Smooth muscle cell (in vitro differentiated cells): ENCODE results near the gene SERPINE1. TPM values are rescaled to one million over a fixed set of nuclear protein-coding genes. Genes with fewer than 3 reads are reported as not detected.

Experiments
- DNase-seq: peaks from one replicate; lab custom pipeline; 2025; ENCODE audit not compliant: unreplicated experiment; lab: John Stamatoyannopoulos, UW
- H2AFZ ChIP-seq: fragments of 200-600 bp; sonication (generic); 2 replicates; pipeline ENCODE4 v1.6.0; 2016; ENCODE audit warnings: antibody characterized with exemption, low read depth, mild to moderate bottlenecking
- H3F3A ChIP-seq: fragments of 200-600 bp; sonication (generic); 2 replicates; pipeline ENCODE4 v1.6.0; 2017; ENCODE audit warnings: antibody characterized with exemption, low read depth
- H3K27ac ChIP-seq: fragments of 200-600 bp; sonication (generic); 2 replicates; pipeline ENCODE4 v1.5.1; 2016; ENCODE audit warnings: low read depth, mild to moderate bottlenecking
- H3K27me3 ChIP-seq: fragments of 200-600 bp; sonication (generic); 2 replicates; pipeline ENCODE4 v1.6.1; 2016; ENCODE audit warnings: low read depth, mild to moderate bottlenecking
- H3K36me3 ChIP-seq: fragments of 200-600 bp; sonication (generic); 2 replicates; pipeline ENCODE4 v1.5.1; 2016; ENCODE audit warnings: low read depth
- H3K4me1 ChIP-seq: fragments of 200-600 bp; sonication (generic); 2 replicates; pipeline ENCODE4 v1.5.1; 2016; ENCODE audit warnings: low read depth
- H3K4me2 ChIP-seq: fragments of 200-600 bp; sonication (generic); 2 replicates; pipeline ENCODE4 v1.6.0; 2016; ENCODE audit warnings: mild to moderate bottlenecking
- H3K4me3 ChIP-seq: fragments of 200-600 bp; sonication (generic); 2 replicates; pipeline ENCODE4 v1.5.1; 2016; ENCODE audit warnings: mild to moderate bottlenecking
- H3K79me2 ChIP-seq: fragments of 200-600 bp; sonication (generic); 2 replicates; pipeline ENCODE4 v1.6.0; 2016; ENCODE audit warnings: low read depth, mild to moderate bottlenecking
- H3K9ac ChIP-seq: fragments of 200-600 bp; sonication (generic); 2 replicates; pipeline ENCODE4 v1.6.0; 2016; ENCODE audit warnings: low read depth
- H3K9me3 ChIP-seq: fragments of 200-600 bp; sonication (generic); replicated peaks from 2 replicates; pipeline ENCODE4 v1.5.1; 2016; ENCODE audit warnings: low read depth
- H4K20me1 ChIP-seq: fragments of 200-600 bp; sonication (generic); 2 replicates; pipeline ENCODE4 v1.6.0; 2016; ENCODE audit warnings: low read depth
- CTCF ChIP-seq: fragments of 200-600 bp; sonication (generic); IDR thresholded peaks from 2 replicates; pipeline ENCODE4 v1.5.1; 2017; ENCODE audit warnings: borderline replicate concordance, mild to moderate bottlenecking, antibody characterized with exemption; ENCODE audit not compliant: insufficient read depth, poor library complexity, severe bottlenecking
- WGBS: methylation state at CpG from one replicate; pipeline ENCODE4 v1.1.7; 2016; ENCODE audit warnings: low lambda C conversion rate; 5-methylcytosine and 5-hydroxymethylcytosine counted together
- polyA plus RNA-seq: library from polyadenylated mRNA; unstranded; fragments of >200 nt; fragmentation: Nextera tagmentation; extraction: Ambion mirVana; gene quantifications from 2 replicates; pipeline ENCODE4 v1.2.1, GENCODE V29; 2016
- total RNA-seq: library from RNA; depleted of rRNA; stranded (reverse); fragments of >200 nt; gene quantifications from 2 replicates; pipeline ENCODE4 v1.2.3, GENCODE V29; 2014

The SERPINE1 gene
- total and polyA plus RNA-seq, 2 experiments from 2014 or later: 435 to 495 TPM

GRCh38 chr7:101138213-101138870, 11.4 kb downstream of the SERPINE1 start:
- H3K9ac ChIP-seq: peak overlapping the region; percentile 69
- TF ChIP-seq CTCF: peak; percentile 91
- H3K4me3 ChIP-seq: no peak overlapping the region
- peaks cover 36% of the 10 kb centered on the region for H3F3A ChIP-seq
- H3K9me3 ChIP-seq: no peaks in the 10 kb centered on the region
- peak overlapping the region; percentile 93 for H3K27ac ChIP-seq
- H3K79me2 ChIP-seq: no peaks in the 10 kb centered on the region
- peaks cover 20% of the 10 kb centered on the region for H3K4me1 ChIP-seq
- peak; percentile 91 for DNase-seq
- peaks cover 4% of the 10 kb centered on the region for H4K20me1 ChIP-seq
- no peaks in the 10 kb centered on the region for H3K36me3 ChIP-seq
- WGBS: 4% methylated on average over 16 of the region's 16 CpGs
- H2AFZ ChIP-seq: no peak overlapping the region
- no peaks in the 10 kb centered on the region for H3K27me3 ChIP-seq
- H3K4me2 ChIP-seq: peak overlapping the region; percentile 41

- Histone ChIP-seq H3F3A (peaks cover 17% of the 10 kb centered on the region), H3K9ac (no peak overlapping the region), H3K4me1 (peaks cover 4% of the 10 kb centered on the region), H3K27ac (peak overlapping the region; percentile 54), H4K20me1 (no peaks in the 10 kb centered on the region), H3K4me3 (no peak overlapping the region), H3K4me2 (no peak overlapping the region), H3K27me3 (no peaks in the 10 kb centered on the region), H3K9me3 (no peaks in the 10 kb centered on the region), H3K79me2 (no peaks in the 10 kb centered on the region), H2AFZ (no peak overlapping the region), H3K36me3 (no peaks in the 10 kb centered on the region)
- no peak for DNase-seq
- WGBS: 43% methylated on average over 3 of the region's 3 CpGs
- TF ChIP-seq CTCF: no peak
Observed at GRCh38 chr7:101140339-101140699, 13.4 kb downstream of the SERPINE1 start.

- Histone ChIP-seq H3K27me3 (no peaks in the 10 kb centered on the region), H3K9me3 (no peaks in the 10 kb centered on the region), H4K20me1 (no peaks in the 10 kb centered on the region), H3K36me3 (no peaks in the 10 kb centered on the region), H3K4me1 (peaks cover 4% of the 10 kb centered on the region), H3K27ac (peak overlapping the region; percentile 54), H2AFZ (no peak overlapping the region), H3K9ac (no peak overlapping the region), H3F3A (peaks cover 14% of the 10 kb centered on the region), H3K79me2 (no peaks in the 10 kb centered on the region), H3K4me3 (no peak overlapping the region), H3K4me2 (no peak overlapping the region)
- DNase-seq: no peak
- WGBS: 78% methylated on average over 4 of the region's 4 CpGs
- TF ChIP-seq CTCF: no peak
Observed at GRCh38 chr7:101140746-101141382, 14.0 kb downstream of the SERPINE1 start.
